HG02678 (cell line): ENCODE data around the gene FBXL15.

ENCODE experiments used
- ATAC-seq: cut with Tn5 transposase; IDR thresholded peaks from one replicate; pipeline ENCODE4 v1.9.1; 2021; ENCODE audit warnings: mild to moderate bottlenecking, moderate library complexity; ENCODE audit not compliant: unreplicated experiment

The FBXL15 gene

DNA sequence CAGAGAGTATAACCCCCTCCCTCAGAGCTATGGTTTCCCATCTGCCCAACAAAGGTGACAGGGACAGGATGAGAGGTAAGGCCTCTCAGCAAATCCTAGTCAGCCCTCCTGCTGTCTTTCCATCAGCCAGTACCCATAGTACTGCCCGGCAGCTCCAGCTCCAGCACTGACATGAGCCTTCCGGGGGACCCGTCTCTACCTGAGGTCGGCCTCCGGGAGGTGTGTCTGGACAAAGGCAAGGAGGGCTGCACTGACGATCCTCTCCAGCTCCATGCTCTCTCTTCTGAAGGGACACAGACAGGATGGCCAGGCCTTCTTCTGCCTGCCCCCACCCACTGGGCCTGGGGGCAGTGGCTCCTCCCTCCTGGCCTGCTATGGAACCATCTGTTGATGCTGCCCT, 4.3 kb downstream of the FBXL15 start:
- no peak for ATAC-seq

DNA sequence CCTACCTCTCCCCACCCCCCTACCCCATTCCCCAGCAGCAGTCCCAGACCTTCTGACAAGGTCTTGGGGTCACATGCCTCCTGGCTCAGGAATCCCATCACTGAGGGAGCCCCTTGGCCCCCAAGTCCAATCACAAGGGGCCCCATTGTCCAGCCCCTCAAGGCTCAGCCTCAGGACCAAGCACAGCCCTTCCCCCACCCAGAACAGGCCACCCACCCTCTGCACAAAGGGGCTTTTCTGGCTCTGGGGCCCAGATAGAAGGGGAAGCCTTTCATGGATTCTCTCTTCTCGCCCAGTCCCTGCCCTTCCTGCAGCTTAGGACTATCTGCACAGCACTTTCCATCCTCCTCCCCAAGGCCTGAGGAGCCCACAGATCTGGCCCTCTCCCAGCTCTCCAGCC, 4.8 kb downstream of the FBXL15 start:
- no peak for ATAC-seq

DNA sequence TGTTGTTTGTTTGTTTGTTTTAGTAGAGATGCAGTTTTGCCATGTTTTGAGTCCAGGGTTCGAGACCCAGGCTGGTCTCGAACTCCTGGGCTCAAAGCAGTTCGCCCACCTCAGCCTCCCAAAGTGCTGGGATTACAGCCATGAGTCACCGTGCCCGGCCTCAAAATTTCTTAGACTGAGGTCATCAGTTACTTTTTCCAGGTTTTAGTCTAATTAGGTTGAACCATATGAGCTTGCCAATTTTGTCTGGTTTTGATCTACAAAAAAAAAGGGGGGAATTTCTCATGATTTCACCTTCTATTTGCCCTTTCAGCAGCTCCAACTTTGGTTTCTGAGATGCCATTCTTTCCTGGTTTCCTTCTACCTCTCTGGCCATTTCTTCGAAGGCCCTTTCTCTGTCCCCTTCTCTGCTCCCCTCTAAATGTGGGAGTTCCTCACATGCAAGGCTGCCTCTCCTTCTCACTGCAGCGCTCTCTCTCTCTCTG, 6.2 kb downstream of the FBXL15 start:
- no peak for ATAC-seq

DNA sequence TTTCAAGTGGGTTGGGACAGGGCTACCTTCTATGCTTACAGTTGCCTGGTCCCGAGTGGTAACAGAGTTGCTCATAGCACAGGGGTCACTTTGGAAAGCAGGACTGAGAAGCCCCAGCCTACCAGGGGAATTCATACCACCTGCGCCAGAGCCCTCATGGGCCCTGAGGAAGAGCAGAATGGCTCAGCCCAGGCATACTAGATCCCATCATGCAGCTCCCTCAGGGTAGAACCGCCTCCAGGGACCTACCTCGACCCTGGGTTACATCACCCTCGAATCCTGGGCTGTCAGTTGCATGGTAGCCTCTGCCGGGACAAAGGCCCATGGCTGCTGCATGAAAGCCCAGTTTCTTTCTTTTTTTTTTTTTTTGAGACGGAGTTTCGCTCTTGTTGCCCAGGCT, 8.8 kb downstream of the FBXL15 start:
- no peak for ATAC-seq

DNA sequence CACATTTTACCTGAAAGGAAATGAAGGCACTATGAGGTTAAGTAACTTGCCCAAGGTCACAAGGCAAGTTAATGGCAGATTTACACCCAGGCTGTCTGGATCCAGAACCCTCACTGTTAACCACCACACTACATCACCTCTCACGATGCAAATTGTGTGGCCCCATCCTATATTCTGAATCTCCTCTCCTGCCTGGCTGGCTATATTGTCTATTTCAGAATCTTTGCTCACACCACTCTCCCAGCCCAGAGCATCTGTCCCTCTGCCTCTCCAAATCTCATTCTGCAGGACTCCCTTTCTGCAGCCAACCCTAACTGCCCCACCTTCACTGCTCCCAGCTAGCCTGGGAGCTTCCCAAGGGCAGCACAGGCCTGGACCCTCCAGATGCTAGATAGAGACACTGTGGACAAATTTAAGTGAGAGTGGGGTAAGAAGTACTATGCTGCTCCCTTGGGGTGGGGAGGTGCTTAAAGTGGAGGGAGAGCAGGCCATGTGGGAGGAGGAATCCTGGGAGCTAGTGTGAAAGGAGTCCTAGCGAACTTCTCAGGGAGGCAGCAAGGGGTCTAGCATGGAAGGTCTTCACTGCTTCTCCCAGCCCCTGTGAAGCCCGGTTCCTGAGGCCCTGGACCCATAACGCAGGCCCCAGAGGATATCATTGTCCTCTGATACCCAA, 11.0 kb downstream of the FBXL15 start:
- no peak for ATAC-seq

DNA sequence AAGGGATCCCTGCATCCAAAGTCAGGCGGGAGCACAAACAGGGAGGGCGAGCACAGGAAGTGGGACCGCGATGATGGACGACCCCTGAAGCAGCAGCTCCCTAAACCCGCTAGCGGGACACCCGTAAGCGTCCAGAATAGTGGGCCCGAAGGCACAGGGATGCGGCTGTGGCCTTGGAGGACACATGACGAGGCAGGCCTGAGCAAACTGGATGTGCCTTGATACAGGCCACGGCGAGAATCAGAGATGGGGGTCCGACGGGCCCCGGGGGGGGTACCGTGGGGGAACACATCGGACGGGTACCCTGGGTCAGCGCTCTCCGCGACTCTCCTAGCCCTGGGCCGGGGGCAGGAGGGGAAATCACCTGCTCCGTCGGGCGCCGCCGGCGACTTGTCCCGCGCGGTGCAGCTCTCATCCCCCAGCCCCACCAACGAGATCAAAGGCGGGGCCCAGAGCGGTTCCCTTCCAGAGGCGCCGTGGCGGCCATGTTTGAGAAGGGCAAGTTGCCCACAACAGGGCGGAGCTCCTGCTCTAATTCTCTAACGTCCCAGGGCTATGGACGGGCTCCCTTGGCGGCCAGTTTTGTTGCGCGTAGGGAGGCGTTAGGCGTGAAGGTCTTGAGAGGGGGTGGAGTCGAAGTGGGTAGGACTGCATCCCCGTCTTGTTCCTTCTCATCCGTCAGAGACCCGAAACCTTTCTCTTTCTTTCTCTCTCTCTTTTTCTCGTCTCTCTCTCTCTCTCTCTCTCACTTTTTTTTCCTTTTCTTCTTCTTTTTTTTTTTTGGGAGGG, 11.7 kb downstream of the FBXL15 start, which contains the start of gene CUEDC2:
TSS of gene CUEDC2 (minus strand) at position 413 of the 789 bp plus-strand sequence. CDS start 7,386 bp downstream, outside the sequence.
- ATAC-seq: peak; percentile 85

DNA sequence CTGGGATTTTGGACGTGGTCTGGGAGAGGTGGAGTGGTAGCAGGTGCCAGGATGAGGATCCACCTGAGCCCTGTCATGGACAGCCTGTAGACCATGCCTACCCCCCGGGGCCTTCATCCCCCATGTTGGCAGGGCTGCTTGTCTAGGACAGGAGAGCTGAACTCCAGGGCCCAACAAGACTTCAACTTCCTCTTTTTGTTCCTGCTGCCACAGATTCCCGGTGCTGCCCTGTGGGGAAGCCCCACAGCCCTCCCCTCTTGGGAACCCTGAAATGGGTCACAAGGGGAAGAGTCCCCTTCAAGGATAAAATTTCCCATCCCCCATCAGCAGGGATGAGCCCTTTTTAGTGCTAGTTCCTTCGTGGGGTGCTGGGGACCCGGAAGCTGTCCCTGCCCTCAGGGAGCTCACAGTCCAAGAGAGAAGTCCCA, 13.0 kb downstream of the FBXL15 start:
- no peak for ATAC-seq

DNA sequence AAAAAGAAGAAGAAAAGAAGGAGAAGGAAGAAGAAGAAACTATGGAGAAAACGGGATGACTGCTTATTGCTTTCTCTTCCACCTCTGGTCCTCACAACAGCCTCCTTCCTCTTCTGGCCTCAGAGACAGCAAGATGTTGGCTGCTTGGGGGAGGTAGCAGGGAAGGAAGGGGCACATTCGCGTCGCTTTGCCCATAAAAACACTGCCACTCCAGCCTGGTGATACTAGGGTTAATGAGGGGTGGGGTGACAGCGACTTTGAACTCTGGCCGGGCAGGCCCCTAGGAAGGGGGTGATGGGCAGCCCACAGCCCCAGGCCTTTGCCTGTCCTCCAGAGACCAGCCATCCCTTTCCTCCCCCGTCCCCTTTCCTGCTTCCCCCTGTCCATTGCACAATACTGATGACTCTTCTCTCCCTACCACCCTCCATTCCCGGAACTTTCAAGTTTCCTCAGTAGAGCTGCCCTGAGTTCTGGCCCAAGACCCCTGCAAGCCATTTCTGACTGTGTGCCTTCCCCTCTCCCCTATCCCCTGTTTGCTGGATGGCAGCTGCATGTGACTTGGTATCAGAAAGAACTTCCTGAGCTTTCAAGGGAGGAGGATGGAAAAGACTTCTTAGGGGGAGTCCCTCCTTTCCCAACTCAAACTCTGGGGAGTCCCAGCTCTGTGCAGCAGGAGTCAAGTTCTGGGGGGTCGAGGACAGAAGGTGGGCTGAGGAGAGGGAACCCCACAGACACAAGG, 13.9 kb downstream of the FBXL15 start:
- no peak for ATAC-seq

DNA sequence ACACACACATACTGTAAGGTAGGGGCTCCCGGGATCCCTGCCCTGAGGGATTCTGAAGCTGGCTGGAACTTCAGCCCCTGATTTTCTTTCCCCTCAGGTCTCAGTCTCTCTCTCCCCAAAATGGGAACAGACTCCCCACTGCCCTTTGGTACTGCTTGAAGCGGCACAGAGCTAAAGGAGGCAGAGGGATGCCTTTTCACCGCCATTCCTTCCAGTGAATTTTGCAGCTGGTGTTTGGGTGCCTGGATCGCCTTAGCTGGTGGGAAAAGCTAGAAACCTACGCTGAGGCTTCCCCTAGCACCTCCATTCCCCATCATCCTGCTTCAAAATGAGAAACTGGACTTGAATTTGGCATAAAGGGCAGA, 14.5 kb downstream of the FBXL15 start:
- no peak for ATAC-seq

DNA sequence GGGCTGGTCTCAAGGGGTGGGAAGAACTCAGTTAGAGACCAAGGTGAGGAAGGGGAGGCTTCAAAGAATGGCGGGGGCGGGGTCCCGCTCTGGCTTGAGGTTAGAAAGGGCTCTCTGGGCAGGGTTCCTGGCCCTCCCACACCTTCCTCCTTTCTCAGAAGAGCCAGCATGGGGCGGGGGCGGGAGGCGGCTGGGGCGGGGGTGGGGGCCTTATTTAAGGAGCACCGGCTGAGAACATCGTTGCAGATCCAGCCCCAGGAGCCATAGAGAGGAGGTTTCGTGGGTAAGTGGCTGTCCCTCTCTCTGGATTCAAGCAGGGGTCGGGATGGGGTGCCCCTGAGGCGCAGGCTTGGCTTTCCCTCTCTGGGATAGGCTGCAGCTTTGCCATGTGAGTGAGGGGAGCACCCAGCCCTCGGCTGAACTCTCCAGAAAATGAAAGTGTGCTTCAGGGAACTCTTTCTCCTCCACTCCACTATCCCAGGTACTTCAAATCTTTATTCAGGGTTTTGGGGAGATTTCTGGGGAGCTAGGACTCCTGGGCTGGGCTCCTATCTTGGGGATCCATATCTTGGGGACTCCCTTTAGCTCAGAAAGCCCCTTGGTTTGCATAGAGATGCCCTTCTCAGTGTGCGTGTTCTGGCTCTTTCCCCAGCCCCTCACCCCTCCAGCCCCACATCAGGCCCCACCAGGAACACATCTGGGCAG, 15.0 kb downstream of the FBXL15 start:
- no peak for ATAC-seq

DNA sequence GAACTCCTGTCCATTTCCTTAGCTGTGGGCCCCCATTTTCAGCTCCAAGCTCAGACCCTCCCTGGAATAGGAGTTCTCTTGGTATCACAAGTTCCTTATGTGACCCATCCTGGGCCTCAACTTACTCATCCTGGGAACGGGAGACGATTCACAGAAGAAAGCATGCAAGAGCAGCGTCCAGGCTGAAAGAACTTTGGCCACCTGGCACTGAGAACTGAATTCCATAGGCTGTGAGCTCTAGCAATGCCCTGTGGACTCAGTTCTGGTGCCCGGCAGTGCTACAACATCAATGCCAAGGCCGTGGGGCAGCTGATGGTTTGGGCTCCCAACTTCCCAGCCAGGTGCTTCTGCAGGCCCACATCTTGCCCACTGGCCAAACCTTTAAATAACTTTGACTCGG, 15.7 kb downstream of the FBXL15 start:
- no peak for ATAC-seq

DNA sequence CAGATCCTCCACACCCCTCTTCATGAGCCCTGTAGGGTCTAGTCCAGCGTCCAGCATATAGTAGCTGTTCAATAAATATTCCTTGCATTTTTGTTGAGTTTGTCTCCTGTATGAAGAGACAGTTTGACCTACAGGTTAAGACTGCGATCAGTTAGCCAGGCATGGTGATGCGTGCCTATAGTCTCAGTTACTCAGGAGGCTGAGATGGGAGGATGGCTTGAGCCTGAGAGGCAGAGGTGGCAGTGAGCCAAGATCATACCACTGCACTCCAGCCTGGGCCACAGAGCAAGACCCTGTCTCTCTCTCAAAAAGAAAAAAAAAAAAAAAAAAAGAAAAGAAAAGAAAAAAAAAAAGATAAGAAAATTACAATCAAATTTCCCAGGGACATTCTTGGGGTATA, 16.9 kb downstream of the FBXL15 start:
- ATAC-seq: no peak

DNA sequence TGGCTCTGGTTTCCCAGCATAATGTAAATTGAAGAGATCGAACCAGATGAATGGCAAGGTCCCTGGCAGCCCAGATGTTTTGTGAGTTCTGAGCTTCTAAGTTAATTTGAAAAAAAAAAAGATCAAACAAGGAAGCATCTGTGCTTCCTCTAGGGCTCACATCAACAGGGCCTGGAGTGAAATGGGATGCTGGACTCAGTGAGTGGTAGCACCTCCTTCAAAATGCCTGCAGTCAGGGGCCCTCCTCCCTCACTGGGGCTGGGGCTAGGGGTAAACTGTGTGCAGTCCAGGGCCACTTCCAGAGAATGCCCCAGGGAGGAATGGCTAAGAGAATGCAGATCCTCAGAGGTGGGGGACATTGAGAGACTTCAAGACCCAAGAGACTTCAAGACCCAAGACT, 17.7 kb downstream of the FBXL15 start:
- ATAC-seq: no peak

DNA sequence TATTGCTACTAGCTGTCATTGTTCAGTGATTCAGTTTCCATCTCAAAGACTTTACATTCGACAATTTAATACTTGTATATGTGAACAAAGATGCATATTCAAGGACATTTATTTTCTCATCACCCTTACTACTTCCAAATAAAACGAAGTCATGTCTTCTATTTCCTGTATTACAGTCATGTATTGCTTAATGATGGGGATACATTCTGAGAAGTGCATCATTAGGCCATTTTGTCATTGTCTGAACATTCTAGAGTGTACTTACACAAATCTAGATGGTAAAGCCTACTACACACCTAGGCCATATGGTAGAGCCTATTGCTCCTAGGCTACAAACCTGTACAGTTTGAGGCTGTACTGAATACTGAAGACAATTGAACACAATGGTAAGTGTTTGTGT, 24.2 kb downstream of the FBXL15 start:
- ATAC-seq: no peak

DNA sequence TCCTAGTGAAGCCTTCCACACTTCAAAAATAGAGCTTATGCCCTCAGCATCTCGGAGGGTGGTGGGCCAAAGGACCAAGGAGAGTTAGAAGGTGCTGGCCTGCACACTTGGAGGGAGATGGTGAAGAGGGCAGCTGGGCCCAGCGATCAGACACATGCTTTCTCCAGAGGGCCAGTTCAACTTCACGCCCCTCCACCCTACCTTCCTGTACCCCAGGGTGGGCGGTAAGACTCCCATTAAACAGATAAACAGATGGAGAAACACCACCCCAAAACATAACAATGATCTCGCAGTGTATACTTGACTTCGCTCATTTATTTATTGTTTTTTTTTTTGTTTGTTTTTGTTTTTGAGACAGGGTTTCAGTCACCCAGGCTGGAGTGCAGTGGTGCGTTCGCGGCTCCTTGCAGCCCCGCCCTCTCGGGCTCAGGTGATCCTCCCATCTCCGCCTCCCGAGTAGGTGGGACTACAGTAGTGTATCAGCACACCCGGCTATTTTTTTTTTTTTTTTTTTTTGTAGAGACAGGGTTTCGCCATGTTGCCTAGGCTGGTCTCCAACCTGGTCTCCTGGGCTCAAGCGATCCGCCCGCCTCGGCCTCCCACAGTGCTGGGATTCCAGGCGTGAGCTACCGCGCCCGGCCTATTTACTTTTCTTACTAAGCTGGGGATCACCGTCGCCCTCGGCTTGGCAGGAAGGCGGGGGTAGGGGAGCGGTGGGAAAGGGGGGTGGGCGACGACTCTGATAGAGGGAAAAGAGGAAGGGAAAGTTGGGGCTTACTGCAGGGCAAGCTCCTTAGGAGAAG, 28.9 kb downstream of the FBXL15 start:
- ATAC-seq: peak; percentile 52

DNA sequence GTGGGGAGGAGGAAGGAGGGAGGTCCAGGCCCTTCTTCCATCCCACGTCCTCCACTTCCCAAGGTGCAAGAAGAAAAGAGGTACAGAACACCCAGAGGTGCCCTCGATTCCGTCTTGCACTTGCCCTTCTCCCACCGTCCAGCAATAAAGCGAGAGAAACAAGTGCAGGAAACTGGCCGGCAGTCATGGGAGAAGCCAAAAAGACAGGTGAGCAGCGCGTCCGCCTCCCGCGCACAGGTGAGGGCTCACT, 29.4 kb downstream of the FBXL15 start:
- ATAC-seq: peak; percentile 1

DNA sequence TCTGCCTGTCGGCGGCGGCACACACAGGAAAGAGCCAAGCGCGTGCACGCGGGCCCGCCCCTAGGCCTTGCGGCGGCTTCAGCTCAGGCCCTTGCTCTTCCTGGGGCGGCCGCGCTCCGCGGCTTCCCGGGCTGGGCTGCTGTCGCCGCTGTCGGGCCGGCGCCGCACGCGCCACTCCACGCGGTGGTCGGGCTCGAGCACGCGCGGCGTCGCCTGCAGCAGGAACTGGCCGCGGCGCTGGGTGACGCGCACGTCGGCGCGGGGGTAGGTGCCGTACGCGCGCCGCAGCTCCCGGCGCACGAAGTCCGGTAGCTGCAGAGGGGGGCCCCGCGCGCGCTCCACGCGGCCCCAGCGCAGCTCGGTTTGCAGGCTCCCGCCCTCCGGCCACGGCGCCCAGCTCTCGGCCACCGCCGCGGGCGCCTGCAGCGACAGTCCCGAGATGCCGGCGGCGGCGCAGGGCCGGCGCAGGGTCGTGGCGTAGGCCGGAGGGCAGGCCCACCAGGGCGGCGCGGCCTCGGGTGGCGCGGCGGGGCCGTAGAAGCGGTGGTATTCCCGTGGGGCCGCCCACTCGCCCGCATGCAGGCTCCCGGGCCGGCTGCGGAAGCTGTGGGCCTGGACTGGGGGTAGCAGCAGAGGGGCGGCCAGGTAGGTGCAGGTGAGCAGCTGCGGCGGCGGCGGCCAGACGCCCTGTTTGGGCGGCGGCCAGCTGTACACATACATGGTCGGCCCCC, 29.9 kb downstream of the FBXL15 start:
- peak; percentile 76 for ATAC-seq

DNA sequence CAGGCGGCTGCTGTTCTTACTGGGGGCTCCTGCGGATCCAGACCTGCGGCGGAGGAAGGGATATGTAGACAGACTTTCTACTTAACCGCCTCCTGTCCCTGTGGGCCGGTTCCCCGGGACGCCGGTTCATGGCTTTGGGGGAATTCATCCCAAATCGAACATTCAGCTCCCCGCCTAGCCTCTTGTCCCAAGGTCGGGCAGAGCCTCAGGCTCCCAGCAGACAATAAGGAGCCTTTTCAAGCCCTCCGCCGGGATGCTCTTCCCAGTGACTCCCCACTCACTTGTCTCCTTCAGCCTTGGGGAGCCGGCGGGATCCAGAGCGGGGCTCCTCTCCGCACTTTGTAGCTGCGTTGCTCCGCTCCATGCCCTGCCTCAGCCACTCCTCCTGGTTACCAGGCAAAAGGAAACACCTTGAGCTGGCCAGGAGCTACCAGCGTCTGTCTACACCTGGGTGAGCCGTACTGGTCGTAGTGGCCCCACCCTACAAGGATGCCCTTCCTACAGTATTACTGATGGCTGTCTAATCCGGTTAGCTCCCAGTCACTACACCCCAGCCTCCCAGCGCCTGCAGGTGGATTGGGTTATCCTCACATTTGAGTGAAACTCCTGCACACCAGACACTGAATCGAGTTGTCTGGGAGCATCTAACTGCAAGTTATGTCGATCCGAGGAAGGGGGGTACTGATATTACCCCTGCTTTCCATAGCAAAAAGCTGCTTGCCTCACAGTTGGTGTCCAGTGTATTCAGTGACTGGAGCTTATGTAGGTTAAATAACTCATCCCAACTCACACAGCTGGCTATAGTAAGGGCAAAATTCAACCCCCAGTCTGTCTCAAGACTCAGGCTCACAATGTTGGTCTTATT, 30.7 kb downstream of the FBXL15 start, which contains the start of gene C10orf95:
TSS of gene C10orf95 (minus strand) at position 439 of the 865 bp plus-strand sequence. CDS start 450 bp downstream, outside the sequence.
- no peak for ATAC-seq
